ENCODE data around the gene PLA2R1. TPM values are rescaled to one million over a fixed set of nuclear protein-coding genes. Genes with fewer than 3 reads are reported as not detected.
"Not testable (repeated sequence)": the region's sequence is repeated elsewhere in the genome, so short reads cannot be mapped to it uniquely, and the experiment has no call there.

The PLA2R1 gene
- total RNA-seq, 1 donor from 2014 or later: 3.0 TPM

DNA sequence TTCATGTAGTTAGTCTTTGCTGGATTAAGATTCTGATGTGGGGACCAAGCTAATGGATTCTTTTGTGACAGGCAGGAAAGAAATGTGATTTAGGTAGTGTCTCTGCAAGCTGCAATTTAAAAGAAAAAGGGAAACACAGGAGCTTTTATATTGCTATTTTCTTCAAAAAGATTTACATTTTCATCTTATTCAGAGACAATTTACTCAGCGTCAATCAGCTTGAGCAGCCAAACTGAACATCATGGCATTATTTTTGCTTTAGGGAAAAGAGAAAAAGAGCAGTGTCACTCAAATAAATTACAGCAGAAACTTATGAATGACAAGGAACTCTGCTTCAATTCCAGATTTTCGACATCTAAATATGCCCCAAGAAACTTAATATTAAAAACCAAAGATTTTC is 67.4 kb downstream of the PLA2R1 start:
- DNase-seq (ENCODE audit: low spot score): no peak
- intact Hi-C loops (cut with DNase I): no loop called here

DNA sequence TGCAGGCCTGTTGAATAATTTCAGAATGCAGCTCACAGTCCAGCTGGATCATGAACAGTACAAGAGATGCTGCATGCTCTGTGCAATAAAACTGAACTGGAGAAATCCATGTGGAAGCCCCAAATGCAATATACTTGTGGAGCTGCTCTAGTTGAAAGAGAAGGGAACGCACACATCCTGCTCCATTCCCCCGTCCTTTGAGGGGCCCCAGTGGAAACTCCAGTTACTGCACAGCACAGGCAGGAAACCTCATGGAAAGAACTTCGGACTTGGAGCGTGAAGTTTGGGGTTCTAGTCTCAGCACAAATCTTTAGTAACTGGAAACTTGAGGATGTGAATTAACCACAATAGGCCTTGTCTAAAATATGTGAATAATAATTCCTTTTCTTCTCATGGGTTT is 73.2 kb downstream of the PLA2R1 start:
- intact Hi-C loops (cut with DNase I): no loop called here
- no peak for DNase-seq (ENCODE audit: low spot score)

DNA sequence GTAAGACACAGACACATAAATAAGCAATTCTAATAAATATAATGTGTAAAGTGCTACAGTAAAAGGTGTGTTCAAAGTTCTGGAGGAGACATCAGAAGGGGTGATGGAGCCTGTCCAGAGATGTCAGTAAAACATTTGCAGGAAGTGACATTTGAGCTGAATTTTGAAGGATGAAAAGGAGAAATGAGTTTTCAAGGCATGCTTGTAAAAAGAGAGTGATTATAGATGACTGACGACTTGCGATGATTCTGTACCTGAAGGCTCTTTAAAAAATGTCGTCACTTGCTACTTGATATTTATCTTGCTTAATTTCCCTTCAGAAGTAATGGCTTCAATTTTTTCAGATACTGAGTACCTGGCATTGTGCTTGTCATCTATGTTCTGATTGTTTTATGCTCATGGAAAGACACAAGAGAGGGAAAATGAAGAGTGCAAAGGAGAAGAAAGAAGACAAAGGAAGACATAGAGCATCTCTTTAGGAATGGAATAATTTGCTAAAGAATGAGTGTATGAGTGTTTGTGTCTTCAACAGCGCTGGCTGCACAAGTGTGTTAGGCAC is 73.9 kb downstream of the PLA2R1 start:
- intact Hi-C loops (cut with DNase I): no loop called here
- no peak for DNase-seq (ENCODE audit: low spot score)

- intact Hi-C loops (cut with DNase I): no loop called here
- DNase-seq (ENCODE audit: low spot score): no peak
Measured at GRCh38 chr2:159987181-159987580, 75.2 kb downstream of the PLA2R1 start.

- intact Hi-C loops (cut with DNase I): no loop called here
- no peak for DNase-seq (ENCODE audit: low spot score)
Measured at GRCh38 chr2:159985656-159986055, 76.8 kb downstream of the PLA2R1 start.

GRCh38 chr2:159984034-159984433 is 78.4 kb downstream of the PLA2R1 start:
- intact Hi-C loops (cut with DNase I): no loop called here
- no peak for DNase-seq (ENCODE audit: low spot score)

DNA sequence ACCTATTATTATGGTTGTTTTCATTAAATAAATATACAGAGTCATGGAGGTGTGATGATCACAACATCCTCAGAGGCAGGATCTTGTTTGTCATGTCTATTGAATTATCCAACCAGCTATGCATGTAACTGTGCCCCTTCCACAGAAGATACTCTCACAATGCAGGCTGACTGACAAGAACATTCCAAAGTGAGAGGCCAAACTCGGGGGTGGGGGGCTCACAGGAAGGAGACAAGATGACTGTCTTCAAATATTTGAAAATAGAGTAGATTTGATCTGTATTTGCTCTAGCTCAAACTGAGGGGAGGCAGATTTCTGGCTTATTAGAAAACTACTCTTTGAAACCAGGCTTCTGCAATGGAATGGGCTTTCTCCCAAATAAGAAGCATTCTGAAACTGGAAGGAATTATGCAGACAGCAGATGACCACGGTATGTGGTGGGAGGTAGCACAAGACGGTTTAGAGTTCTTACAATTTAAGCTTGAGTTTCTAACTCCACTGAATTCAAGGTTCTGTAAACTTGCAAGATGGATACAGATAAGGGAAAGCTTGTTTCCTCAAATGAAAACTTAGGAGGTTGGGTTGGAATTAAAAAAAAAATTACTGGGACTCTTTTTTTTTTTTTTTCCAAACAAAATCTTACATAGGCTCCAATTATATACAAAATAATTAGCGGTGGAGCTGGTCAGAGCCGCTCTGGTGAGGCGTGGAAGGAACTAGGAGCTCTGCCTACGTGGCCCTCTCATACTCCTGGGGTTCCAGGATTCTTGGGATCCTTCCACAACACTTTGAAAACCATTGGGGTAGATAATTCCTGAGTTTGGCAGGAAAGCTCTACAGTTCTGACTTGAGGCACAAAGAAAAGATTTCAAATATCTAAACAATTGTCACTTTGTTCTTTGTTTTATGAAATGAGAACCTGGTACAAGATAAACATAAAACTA is 79.3 kb downstream of the PLA2R1 start:
- no peak for DNase-seq (ENCODE audit: low spot score)
- intact Hi-C loops (cut with DNase I): no loop called here

GRCh38 chr2:159982270-159982669 is 80.1 kb downstream of the PLA2R1 start:
- intact Hi-C loops (cut with DNase I): no loop called here

GRCh38 chr2:159976527-159977160 is 85.8 kb downstream of the PLA2R1 start:
- DNase-seq (ENCODE audit: low spot score): no peak
- intact Hi-C loops (cut with DNase I): no loop called here

More at GRCh38 chr2:159982270-159982669, 80.1 kb downstream of the PLA2R1 start:
- DNase-seq (ENCODE audit: low spot score): no peak

GRCh38 chr2:159973325-159973724 is 89.1 kb downstream of the PLA2R1 start:
- no peak for DNase-seq (ENCODE audit: low spot score)
- intact Hi-C loops (cut with DNase I): no loop called here

DNA sequence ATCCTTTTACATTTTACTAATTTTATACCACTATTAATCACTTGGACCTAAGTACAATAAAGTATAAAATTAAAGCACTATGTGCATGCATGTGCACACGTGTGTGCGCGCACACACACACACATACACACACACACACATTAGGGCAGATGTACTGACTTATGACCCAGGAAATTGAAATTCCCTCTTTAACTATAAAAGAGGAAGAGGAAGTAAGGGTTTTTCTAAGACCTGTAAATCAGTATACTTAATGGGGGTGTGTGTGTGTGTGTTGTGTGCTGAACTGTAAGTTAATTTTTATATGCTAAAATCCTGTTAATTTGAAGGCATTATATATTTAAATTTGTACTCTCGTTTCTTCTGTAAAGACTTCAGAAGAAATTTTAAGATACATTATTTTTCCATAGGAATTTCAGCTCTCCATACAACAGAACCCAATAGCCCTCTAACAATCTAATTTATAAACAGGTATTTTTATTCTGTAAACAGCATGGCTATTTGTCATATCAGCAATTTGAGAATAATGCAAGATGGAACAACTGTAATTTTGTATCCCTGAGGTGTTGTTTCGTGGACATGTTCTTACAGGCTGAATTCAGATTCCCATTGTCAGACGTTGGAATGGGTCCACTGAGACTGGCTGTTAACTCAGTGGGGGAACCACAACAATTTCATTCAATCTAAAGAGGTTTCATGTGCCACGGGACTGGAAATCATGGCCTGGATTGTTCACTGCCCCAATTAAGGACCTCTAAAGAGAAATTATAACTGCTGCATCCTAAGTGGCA is 90.9 kb downstream of the PLA2R1 start:
- DNase-seq (ENCODE audit: low spot score): no peak
- intact Hi-C loops (cut with DNase I): no loop called here

DNA sequence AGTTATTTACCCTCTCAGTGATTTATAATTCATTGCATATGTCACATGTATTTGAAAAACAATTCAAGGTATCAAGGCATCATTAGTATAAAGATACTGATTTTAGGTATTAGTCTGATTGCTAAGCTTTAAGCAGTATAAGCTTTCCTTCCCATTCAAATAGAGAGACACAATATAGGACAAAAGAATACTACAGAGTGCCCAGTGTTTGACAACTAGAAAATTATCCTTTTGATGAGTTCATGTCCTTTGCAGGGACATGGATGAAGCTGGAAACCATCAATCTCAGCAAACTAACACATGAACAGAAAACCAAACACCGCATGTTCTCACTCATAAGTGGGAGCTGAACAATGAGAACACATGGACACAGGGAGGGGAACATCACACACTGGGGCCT is 91.9 kb downstream of the PLA2R1 start:
- DNase-seq (ENCODE audit: low spot score); intact Hi-C loops (cut with DNase I): not testable (repeated sequence)

DNA sequence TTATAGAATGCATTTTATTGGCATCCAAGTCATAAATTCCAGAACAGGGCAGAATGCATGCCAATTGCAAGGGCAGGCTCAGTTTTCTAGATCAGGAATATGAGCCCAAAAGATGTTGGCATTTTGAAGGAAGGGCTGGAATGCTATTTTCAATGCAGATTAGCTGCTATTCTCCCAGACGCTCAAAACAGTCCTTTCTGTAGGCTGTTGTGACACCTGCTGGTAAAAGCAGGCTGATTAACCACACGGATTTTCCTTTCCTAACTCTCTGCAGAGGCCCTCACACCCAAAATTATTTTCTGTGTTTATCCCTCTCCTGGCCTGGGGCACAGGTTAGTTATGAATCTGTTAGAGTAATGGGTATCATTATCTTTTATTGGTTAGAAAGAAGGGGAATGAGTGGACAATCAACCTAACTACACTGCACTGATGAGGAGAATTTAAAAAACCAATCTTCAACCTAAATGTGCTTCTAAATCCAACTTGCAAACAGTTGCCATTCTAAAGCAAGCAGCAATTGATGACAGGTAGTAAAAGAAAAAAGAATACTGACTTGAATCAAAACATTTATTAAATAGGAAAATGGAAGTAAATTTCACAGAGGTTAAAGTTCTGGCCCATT is 94.0 kb downstream of the PLA2R1 start:
- DNase-seq (ENCODE audit: low spot score): no peak
- intact Hi-C loops (cut with DNase I): loop anchor here (5.0 kb wide), 1 partner anchor 161 kb away; no protein-coding TSS in a partner anchor

- intact Hi-C loops (cut with DNase I): no loop called here
- no peak for DNase-seq (ENCODE audit: low spot score)
Measured at GRCh38 chr2:159963700-159964099, 98.7 kb downstream of the PLA2R1 start.

DNA sequence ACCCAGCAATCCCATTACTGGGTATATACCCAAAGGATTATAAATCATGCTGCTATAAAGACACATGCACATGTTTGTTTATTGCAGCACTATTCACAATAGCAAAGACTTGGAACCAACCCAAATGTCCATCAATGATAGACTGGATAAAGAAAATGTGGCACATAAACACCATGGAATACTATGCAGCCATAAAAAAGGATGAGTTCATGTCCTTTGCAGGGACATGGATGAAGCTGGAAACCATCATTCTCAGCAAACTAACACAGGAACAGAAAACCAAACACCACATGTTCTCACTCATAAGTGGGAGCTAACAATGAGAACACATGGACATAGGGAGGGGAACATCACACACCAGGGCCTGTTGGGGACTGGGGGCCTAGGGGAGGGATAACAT is 99.9 kb downstream of the PLA2R1 start:
- intact Hi-C loops (cut with DNase I); DNase-seq (ENCODE audit: low spot score): not testable (repeated sequence)

DNA sequence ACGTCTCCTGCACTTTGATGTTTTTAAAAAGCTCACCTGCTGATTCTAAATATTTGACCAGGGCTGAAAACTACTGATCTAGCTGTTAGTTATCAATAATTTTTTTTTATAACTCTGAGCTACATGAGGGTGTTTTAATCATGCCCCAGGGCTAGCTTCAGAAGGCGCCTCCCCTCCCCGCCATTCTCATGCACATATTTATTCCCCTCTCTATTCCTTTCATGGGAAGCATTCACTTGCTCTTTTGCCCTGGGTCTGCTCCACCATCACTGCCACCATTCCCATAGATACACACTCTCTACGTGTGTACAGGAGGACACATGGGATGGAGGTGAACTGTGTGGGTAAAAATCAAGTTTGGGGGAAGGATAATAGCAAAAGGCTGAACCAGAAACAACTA is 101.0 kb downstream of the PLA2R1 start:
- intact Hi-C loops (cut with DNase I): no loop called here

GRCh38 chr2:159961037-159961436 is 101.4 kb downstream of the PLA2R1 start:
- intact Hi-C loops (cut with DNase I): no loop called here
- DNase-seq (ENCODE audit: low spot score): no peak

More for the DNA sequence above, 101.0 kb downstream of the PLA2R1 start:
- no peak for DNase-seq (ENCODE audit: low spot score)

GRCh38 chr2:159960414-159960813 is 102.0 kb downstream of the PLA2R1 start:
- intact Hi-C loops (cut with DNase I): no loop called here
- no peak for DNase-seq (ENCODE audit: low spot score)

DNA sequence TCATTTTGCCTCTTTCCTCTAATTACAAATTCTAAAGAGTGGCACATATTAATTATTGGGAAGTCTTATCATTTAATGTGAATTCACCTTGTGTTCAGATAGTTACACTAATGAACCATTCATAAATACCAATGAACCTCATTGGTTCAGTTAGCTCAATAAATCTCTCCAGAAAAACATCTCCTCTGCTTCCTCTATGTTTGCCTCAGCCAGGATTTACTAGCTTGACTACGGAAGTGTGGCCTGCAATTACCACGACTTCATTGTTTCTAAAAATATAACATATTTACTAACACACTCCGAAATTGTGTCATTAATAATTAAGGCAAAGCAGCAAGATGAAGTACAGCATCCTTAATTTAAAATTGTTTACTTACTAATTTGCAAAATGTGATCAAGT is 103.3 kb downstream of the PLA2R1 start:
- intact Hi-C loops (cut with DNase I): no loop called here
- no peak for DNase-seq (ENCODE audit: low spot score)

Data from cardiac septum (tissue), 1 donor.